Panc1 (cell line): ENCODE results near the gene CLDN4. TPM values are rescaled to one million over a fixed set of nuclear protein-coding genes. Genes with fewer than 3 reads are reported as not detected.

Experiments
- ATAC-seq: fragments of 200-7000 bp; cut with Tn5 transposase; 2 replicates; pipeline ENCODE4 v1.9.1; 2020; ENCODE audit warnings: mild to moderate bottlenecking, moderate library complexity
- BruUV-seq: library from RNA; stranded (reverse); fragments of 400-500 nt; replicated peaks from 2 replicates; lab custom pipeline; 2021; lab: Mats Ljungman, UMichigan
- CTCF ChIA-PET: fragments of 300-600 bp; sonication (Branson Sonifier 250); formaldehyde crosslinking; loops from one replicate; lab custom pipeline; 2022; ENCODE audit warnings: antibody characterized with exemption; lab: Charles Lee
- POLR2A ChIA-PET: fragments of 300-600 bp; sonication (Branson Sonifier 250); formaldehyde crosslinking; loops from one replicate; lab custom pipeline; 2022; ENCODE audit warnings: antibody characterized with exemption; lab: Charles Lee
- DNase-seq: peaks from one replicate; pipeline ENCODE4 v3.0.0-alpha.2; 2010; ENCODE audit warnings: low read depth, low spot score
- H3K27ac ChIP-seq: 2 replicates; pipeline ENCODE4 v1.5.1; 2011; ENCODE audit warnings: mild to moderate bottlenecking, low read length, inconsistent platforms
- H3K27me3 ChIP-seq: fragments of 200-500 bp; sonication (Bioruptor generic); 2 replicates; pipeline ENCODE4 v1.6.0; 2014; ENCODE audit warnings: low read length, inconsistent platforms; ENCODE audit not compliant: control insufficient read depth, insufficient read depth
- H3K36me3 ChIP-seq: fragments of 200-500 bp; sonication (Bioruptor generic); 2 replicates; pipeline ENCODE4 v1.5.1; 2014; ENCODE audit warnings: inconsistent platforms, mild to moderate bottlenecking, low read length, moderate library complexity; ENCODE audit not compliant: control insufficient read depth, insufficient read depth
- H3K4me1 ChIP-seq: 2 replicates; pipeline ENCODE4 v1.5.1; 2011; ENCODE audit warnings: inconsistent platforms, mild to moderate bottlenecking, low read length, moderate library complexity; ENCODE audit not compliant: control insufficient read depth, insufficient read depth
- H3K4me3 ChIP-seq, 2 experiments: 2 replicates each; pipeline ENCODE4 v1.5.1; 2011 to 2012; ENCODE audit warnings: low read depth in 2 of 2, low read length in 2 of 2, mild to moderate bottlenecking in 2 of 2, inconsistent platforms in 1 of 2, moderate library complexity in 1 of 2
- H3K9me3 ChIP-seq: fragments of 200-500 bp; sonication (Bioruptor generic); 2 replicates; pipeline ENCODE4 v1.5.1; 2014; ENCODE audit warnings: low read depth, mild to moderate bottlenecking, inconsistent platforms, low read length, moderate library complexity; ENCODE audit not compliant: control insufficient read depth, insufficient read depth
- POLR2AphosphoS5 ChIP-seq: IDR thresholded peaks from 2 replicates; pipeline ENCODE4 v1.6.1; 2012; ENCODE audit warnings: mild to moderate bottlenecking, low read depth, low read length, moderate library complexity
- SIN3A ChIP-seq: IDR thresholded peaks from 2 replicates; pipeline ENCODE4 v1.6.1; 2012; ENCODE audit warnings: low read depth, mild to moderate bottlenecking, low read length, moderate library complexity, borderline replicate concordance; ENCODE audit not compliant: insufficient read depth
- TCF7L2 ChIP-seq: IDR thresholded peaks from 2 replicates; pipeline ENCODE4 v1.6.1; 2011; ENCODE audit warnings: mild to moderate bottlenecking, low read depth, low read length, inconsistent platforms
- in situ Hi-C: cut with HindIII; loops from 2 replicates; pipeline ENCODE4 v1.10.0; 2016; ENCODE audit warnings: low sequenced_read_pairs, low pct_unique_long_range_greater_than_20kb
- intact Hi-C: fragments of 100-400 bp; cut with micrococcal nuclease; formaldehyde crosslinking; loops from one replicate; pipeline ENCODE4 v1.10.0; 2022; ENCODE audit not compliant: unreplicated experiment
- total RNA-seq: library from RNA; stranded (reverse); gene quantifications from one replicate; pipeline ENCODE4 v1.2.1, GENCODE V29; 2021; ENCODE audit not compliant: unreplicated experiment
- TF ChIP-seq, protein P1 (sequence below), 2 experiments: IDR thresholded peaks; 2 replicates each; pipeline ENCODE4 v1.6.1; 2011 to 2012; ENCODE audit warnings: low read depth in 2 of 2, control low read depth in 1 of 2, low read length in 1 of 2, mild to moderate bottlenecking in 1 of 2, moderate library complexity in 1 of 2; ENCODE audit not compliant: insufficient read depth in 1 of 2
- TF ChIP-seq, protein P2 (sequence below): fragments of 450-650 bp; IDR thresholded peaks from 2 replicates; pipeline ENCODE4 v1.5.1; 2017; ENCODE audit warnings: mild to moderate bottlenecking

Gene CLDN4
- total RNA-seq, 1 experiment from 2014 or later: 295 TPM

DNA sequence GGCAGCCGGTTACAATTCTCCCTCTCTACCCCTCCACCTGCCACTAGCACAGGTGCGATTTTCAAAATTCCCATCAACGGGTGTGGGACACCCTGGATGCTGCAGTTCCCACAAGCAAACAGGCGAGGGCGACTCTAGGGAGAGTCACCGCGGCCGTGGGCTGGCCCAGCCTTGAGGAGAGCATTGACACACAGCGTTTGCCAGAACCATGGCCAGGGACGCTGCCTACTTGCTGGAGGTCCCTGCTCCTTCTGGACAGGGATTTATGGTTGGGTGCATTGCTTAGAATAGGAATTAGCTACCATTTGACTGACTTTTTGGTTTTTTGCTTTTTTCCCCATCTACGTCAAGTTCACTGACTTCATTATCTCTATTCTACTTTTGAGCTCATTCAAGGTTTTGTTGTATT, 19.0 kb upstream of the CLDN4 start:
- no peak overlapping the region for H3K27ac ChIP-seq
- no peak for DNase-seq
- ChIA-PET CTCF (interaction anchor here (1.2 to 1.4 kb wide), 2 partner anchors 11 to 16 kb away, joined by 4 to 7 read pairs; no protein-coding TSS in a partner anchor), POLR2A (no interaction called here)
- no peaks in the 10 kb centered on the region for H3K27me3 ChIP-seq
- no TSS peak for BruUV-seq
- intact Hi-C loops (loop anchor here (5.0 kb wide), 1 partner anchor 46 kb away; no protein-coding TSS in a partner anchor), in situ Hi-C loops (no loop called here)
- no peak overlapping the region for H3K4me3 ChIP-seq
- H3K9me3 ChIP-seq: no peaks in the 10 kb centered on the region
- 0 out of 2 replicates have a peak, but pooled peaks cover 3% of the 10 kb centered on the region for H3K4me1 ChIP-seq
- TF ChIP-seq, protein P1, sequence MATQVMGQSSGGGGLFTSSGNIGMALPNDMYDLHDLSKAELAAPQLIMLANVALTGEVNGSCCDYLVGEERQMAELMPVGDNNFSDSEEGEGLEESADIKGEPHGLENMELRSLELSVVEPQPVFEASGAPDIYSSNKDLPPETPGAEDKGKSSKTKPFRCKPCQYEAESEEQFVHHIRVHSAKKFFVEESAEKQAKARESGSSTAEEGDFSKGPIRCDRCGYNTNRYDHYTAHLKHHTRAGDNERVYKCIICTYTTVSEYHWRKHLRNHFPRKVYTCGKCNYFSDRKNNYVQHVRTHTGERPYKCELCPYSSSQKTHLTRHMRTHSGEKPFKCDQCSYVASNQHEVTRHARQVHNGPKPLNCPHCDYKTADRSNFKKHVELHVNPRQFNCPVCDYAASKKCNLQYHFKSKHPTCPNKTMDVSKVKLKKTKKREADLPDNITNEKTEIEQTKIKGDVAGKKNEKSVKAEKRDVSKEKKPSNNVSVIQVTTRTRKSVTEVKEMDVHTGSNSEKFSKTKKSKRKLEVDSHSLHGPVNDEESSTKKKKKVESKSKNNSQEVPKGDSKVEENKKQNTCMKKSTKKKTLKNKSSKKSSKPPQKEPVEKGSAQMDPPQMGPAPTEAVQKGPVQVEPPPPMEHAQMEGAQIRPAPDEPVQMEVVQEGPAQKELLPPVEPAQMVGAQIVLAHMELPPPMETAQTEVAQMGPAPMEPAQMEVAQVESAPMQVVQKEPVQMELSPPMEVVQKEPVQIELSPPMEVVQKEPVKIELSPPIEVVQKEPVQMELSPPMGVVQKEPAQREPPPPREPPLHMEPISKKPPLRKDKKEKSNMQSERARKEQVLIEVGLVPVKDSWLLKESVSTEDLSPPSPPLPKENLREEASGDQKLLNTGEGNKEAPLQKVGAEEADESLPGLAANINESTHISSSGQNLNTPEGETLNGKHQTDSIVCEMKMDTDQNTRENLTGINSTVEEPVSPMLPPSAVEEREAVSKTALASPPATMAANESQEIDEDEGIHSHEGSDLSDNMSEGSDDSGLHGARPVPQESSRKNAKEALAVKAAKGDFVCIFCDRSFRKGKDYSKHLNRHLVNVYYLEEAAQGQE (IDR thresholded peaks at IDR 0.05; ENCODE audit: insufficient read depth in 1 of 2, low read depth in 2 of 2, low read length in 1 of 2): peak; percentile 69 to 84
- TF ChIP-seq, protein P2, sequence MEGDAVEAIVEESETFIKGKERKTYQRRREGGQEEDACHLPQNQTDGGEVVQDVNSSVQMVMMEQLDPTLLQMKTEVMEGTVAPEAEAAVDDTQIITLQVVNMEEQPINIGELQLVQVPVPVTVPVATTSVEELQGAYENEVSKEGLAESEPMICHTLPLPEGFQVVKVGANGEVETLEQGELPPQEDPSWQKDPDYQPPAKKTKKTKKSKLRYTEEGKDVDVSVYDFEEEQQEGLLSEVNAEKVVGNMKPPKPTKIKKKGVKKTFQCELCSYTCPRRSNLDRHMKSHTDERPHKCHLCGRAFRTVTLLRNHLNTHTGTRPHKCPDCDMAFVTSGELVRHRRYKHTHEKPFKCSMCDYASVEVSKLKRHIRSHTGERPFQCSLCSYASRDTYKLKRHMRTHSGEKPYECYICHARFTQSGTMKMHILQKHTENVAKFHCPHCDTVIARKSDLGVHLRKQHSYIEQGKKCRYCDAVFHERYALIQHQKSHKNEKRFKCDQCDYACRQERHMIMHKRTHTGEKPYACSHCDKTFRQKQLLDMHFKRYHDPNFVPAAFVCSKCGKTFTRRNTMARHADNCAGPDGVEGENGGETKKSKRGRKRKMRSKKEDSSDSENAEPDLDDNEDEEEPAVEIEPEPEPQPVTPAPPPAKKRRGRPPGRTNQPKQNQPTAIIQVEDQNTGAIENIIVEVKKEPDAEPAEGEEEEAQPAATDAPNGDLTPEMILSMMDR: peak; percentile 87
- no peak for TF ChIP-seq SIN3A
- no peaks in the 10 kb centered on the region for H3K36me3 ChIP-seq
- ATAC-seq: peak; percentile 91

DNA sequence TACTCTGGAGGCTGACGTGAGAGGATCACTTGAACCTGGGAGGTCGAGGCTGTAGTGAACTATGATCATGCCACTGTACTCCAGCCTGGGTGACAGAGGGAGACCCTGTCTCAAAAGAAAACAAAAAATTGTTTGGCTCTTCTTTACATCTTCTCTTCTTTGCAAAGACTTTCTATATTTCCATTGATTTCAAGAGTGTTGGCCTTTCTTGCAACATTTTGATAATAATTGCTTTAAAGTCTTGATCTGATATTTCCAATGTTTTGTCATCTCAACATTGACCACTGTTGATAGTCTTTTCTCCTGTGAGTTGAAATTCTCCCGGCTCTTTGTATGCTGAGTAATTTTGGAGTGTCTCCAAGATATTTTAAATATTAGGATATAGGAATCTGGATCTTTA, 17.8 kb upstream of the CLDN4 start:
- intact Hi-C loops: loop anchor here (5.0 kb wide), 1 partner anchor 44 kb away; no protein-coding TSS in a partner anchor

More for the DNA sequence above, 17.8 kb upstream of the CLDN4 start:
- CTCF ChIA-PET: no interaction called here
- Histone ChIP-seq H3K27ac (no peak overlapping the region), H3K36me3 (no peaks in the 10 kb centered on the region), H3K4me3 (no peak overlapping the region), H3K27me3 (no peaks in the 10 kb centered on the region), H3K4me1 (0 out of 2 replicates have a peak, but pooled peaks cover 3% of the 10 kb centered on the region), H3K9me3 (no peaks in the 10 kb centered on the region)
- POLR2A ChIA-PET: no interaction called here
- in situ Hi-C loops: no loop called here
- ATAC-seq (no peak), DNase-seq (no peak)
- no peak for TF ChIP-seq TCF7L2
- no peak for TF ChIP-seq SIN3A
- TF ChIP-seq, protein P1 (IDR thresholded peaks at IDR 0.05; ENCODE audit: insufficient read depth in 1 of 2, low read depth in 2 of 2, low read length in 1 of 2): no peak
- TF ChIP-seq POLR2AphosphoS5: no peak
- TF ChIP-seq, protein P2: no peak
- BruUV-seq: no TSS peak
